ENCODE results near the gene LIMS2. TPM values are rescaled to one million over a fixed set of nuclear protein-coding genes. Genes with fewer than 3 reads are reported as not detected.

The LIMS2 gene
- total RNA-seq, 2 donors from 2014 or later = 80.2 to 91.7 TPM

DNA sequence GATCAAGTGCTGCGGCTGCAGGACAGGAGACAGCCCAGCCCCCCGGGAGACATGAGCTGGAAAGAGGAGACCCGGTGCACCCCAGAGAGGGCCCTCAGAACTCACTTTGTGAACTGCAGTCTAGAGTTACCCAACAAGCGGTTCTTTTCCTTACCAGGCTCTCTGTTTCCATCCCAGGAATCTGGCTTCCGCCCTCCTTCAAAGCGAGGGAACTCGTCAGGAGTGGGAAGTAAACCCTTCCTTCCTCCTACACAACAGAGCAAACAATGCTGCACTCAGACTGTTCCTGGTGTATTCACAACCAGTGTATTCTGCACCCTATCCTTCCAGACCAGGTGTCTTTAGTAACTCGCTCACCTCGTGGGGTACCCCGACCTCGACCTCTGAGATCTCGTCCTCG lies 34.0 kb upstream of the LIMS2 start:
- Histone ChIP-seq H3K27ac (no peak overlapping the region), H3K9me3 (no peaks in the 10 kb centered on the region), H3K4me1 (peaks cover 0 to 28% of the 10 kb centered on the region in 2 donors), H3K36me3 (peaks cover 48% of the 10 kb centered on the region), H3K4me3 (no peak overlapping the region), H3K27me3 (no peaks in the 10 kb centered on the region)
- no peak for DNase-seq (ENCODE audit: low spot score)
- TF ChIP-seq, protein P1, sequence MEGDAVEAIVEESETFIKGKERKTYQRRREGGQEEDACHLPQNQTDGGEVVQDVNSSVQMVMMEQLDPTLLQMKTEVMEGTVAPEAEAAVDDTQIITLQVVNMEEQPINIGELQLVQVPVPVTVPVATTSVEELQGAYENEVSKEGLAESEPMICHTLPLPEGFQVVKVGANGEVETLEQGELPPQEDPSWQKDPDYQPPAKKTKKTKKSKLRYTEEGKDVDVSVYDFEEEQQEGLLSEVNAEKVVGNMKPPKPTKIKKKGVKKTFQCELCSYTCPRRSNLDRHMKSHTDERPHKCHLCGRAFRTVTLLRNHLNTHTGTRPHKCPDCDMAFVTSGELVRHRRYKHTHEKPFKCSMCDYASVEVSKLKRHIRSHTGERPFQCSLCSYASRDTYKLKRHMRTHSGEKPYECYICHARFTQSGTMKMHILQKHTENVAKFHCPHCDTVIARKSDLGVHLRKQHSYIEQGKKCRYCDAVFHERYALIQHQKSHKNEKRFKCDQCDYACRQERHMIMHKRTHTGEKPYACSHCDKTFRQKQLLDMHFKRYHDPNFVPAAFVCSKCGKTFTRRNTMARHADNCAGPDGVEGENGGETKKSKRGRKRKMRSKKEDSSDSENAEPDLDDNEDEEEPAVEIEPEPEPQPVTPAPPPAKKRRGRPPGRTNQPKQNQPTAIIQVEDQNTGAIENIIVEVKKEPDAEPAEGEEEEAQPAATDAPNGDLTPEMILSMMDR (IDR thresholded peaks at IDR 0.05) = no peak

DNA sequence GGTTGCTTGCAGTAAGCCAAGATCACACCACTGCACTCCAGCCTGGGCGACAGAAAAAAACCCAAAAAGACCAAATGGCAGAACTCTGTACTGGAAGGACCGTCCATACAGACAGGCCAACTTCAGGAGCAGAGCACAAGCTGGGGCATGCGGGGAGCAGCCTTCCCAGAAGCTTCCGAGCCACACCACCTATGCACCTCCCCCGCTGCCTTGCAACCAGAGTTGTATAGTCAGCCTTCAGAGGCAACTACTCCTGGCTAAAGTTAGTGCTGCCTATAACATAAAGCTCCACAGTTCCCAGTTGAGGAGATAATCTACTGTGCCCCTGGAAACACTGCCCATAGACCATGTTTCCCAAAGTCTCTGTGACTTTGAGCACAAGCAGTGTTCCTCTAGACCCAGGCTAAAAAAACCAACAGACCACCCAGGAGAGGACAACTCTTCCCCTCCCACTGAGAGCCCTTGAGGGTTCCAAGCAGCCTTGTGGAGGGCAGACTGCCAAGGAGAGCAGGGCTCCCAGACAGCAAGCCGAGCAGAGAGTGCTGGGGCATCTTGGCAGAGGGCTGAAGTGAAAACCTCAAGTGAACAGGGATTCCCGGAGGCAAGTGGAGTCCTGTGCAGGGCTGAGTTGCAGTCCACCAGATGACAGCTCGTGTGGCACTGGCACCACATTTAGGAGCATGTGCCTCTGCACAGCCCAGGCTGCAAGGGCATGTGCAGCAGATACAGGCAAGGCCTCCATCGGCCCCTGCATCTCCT lies 32.7 kb upstream of the LIMS2 start:
- DNase-seq (ENCODE audit: low spot score) = no peak
- TF ChIP-seq, protein P1 (IDR thresholded peaks at IDR 0.05) = no peak
- Histone ChIP-seq H3K4me3 (no peak overlapping the region), H3K27ac (no peak overlapping the region), H3K4me1 (peaks cover 0 to 37% of the 10 kb centered on the region in 2 donors), H3K36me3 (peaks cover 40% of the 10 kb centered on the region), H3K27me3 (no peaks in the 10 kb centered on the region), H3K9me3 (no peaks in the 10 kb centered on the region)

DNA sequence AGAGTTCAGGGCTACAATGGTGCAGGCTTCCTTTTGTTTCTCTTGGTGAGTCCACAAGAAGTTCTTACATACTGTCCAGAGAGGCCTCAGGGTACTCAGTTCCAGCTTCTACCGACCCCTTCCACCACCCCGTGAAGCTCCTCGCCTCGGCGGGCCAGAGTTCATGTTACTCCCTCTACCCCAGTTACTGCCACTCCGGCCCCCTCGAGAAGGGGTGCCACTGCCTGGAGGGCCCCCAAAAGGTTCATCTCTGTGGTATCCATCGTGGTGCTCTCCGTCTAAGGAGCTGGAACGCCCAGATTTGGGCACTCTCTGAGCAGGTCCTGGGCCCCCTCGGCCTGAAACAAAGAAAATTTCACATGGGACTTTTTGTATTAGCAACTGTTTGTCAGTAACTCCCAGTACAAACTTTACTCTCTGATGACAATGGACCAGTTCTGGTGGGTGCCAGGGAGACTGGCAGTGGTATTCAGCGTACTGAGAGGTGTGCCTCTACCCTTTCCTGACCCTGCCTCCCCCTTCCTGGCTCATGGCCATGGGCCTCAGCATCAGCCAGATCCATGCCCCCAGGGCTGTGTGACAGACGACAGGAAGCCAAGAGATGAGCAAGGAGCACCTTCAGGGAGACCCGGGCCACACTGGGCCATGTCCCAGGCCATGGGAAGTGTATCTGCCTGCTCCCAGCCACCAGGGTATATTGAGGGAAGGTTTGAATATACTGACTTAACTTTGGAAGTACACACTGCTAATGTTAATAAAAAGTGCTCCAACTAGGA lies 31.1 kb upstream of the LIMS2 start:
- TF ChIP-seq, protein P1 (IDR thresholded peaks at IDR 0.05) = no peak
- peaks cover 40% of the 10 kb centered on the region for H3K36me3 ChIP-seq
- peak overlapping the region in 1 of 2 donors; percentile 21 for H3K27ac ChIP-seq
- no peaks in the 10 kb centered on the region for H3K27me3 ChIP-seq
- DNase-seq (ENCODE audit: low spot score) = no peak
- H3K4me1 ChIP-seq = peaks cover 0 to 45% of the 10 kb centered on the region in 2 donors
- no peak overlapping the region for H3K4me3 ChIP-seq
- no peaks in the 10 kb centered on the region for H3K9me3 ChIP-seq

DNA sequence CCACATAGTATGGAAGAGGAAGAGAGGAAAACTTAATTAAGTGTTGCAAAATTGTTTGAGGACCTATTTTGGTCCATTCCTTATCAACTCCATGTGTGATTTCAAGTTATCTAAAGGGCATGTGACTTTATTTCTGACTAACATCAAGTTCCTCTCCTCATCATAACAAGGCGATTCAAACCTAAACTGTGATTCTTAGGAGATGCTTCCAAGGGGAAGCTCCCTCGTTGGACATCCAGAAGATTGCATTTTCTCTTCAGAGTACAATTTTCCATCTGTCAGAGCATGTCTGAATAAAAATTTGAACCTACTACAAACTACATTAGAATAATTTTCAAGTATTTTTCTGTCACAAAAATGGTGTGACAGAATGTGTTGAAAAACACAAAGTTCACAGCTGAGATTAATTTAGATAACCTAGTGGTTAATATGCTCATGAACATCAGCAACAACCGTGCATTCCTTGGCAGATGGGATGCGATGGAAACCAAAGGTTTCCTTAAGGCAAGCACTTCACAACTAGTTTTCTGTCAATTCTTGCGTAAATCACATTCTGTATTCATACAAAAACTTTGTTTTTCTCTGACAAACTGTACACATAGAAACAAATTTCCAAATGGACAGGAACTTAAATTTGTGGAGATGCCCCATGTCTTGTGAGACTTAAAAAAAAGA lies 30.2 kb upstream of the LIMS2 start:
- Histone ChIP-seq H3K27me3 (no peaks in the 10 kb centered on the region), H3K4me1 (peaks cover 0 to 49% of the 10 kb centered on the region in 2 donors), H3K9me3 (no peaks in the 10 kb centered on the region), H3K36me3 (peaks cover 40% of the 10 kb centered on the region), H3K27ac (peak overlapping the region in 1 of 2 donors; percentile 58), H3K4me3 (no peak overlapping the region)
- TF ChIP-seq, protein P1 (IDR thresholded peaks at IDR 0.05) = no peak
- no peak for DNase-seq (ENCODE audit: low spot score)

DNA sequence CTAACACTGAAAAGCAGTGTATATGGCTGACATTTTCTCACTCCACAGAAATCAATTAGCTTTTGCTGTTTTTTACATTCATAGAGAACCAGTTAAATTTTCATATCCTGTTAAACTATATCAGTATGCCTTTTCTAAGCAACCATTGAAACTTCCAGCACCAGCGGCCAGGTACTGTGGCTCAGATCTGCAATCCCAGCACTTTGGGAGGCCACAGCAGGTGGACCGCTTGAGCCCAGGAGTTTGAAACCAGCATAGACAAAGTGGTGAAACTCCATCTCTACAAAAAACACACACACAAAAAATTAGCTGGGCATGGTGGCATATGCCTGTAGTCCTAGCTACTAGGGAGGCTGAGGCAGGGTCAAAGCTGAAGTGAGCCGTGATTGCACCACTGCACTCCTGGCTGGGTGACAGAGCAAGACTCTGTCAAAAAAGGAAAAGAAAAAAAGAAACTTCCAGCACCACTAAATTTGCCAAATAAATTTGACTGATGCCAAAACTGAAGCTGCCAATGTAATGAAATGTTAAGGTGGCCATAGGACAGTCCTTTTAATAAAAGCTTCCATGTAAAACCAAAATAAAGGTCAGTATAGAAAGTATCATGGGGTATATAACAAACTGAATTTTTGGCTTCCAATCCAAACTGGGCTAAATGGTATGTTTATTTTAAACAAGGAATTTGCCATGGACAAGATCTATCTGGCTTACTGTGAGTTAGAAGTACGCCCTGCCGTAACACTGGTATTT lies 29.5 kb upstream of the LIMS2 start:
- H3K36me3 ChIP-seq = peaks cover 40% of the 10 kb centered on the region
- peaks cover 0 to 51% of the 10 kb centered on the region in 2 donors for H3K4me1 ChIP-seq
- no peak for DNase-seq (ENCODE audit: low spot score)
- no peaks in the 10 kb centered on the region for H3K27me3 ChIP-seq
- H3K4me3 ChIP-seq = no peak overlapping the region
- H3K27ac ChIP-seq = peak overlapping the region in 1 of 2 donors; percentile 58
- TF ChIP-seq, protein P1 (IDR thresholded peaks at IDR 0.05) = no peak
- no peaks in the 10 kb centered on the region for H3K9me3 ChIP-seq
